Fibroblast of lung (primary cell): Measurements from ENCODE around the gene NR2F1-AS1. TPM values are rescaled to one million over a fixed set of nuclear protein-coding genes. Genes with fewer than 3 reads are reported as not detected.

ENCODE experiments used
- DNase-seq, 2 donors: peaks; one replicate each; pipeline versions ENCODE4 v3.0.0 to v3.0.0-alpha.2; 2010; ENCODE audit warnings: low read depth in 2 of 2
- H2AFZ ChIP-seq: 2 replicates; pipeline ENCODE4 v1.5.1; 2012; ENCODE audit warnings: low read length, control low read depth, inconsistent platforms
- H3K27ac ChIP-seq: 2 replicates; pipeline ENCODE4 v1.5.1; 2011; ENCODE audit warnings: low read length, control low read depth; ENCODE audit not compliant: insufficient read depth
- H3K27me3 ChIP-seq: 2 replicates; pipeline ENCODE4 v1.5.1; 2011; ENCODE audit warnings: mild to moderate bottlenecking, low read length; ENCODE audit not compliant: control insufficient read depth, insufficient read depth
- H3K36me3 ChIP-seq: 2 replicates; pipeline ENCODE4 v1.5.1; 2011; ENCODE audit warnings: low read length; ENCODE audit not compliant: control insufficient read depth, insufficient read depth
- H3K4me1 ChIP-seq: 2 replicates; pipeline ENCODE4 v1.5.1; 2011; ENCODE audit warnings: low read length; ENCODE audit not compliant: control insufficient read depth, insufficient read depth; ENCODE audit errors: extremely low read depth
- H3K4me2 ChIP-seq: 2 replicates; pipeline ENCODE4 v1.5.1; 2011; ENCODE audit warnings: low read length, control low read depth; ENCODE audit not compliant: insufficient read depth; ENCODE audit errors: extremely low read depth
- H3K4me3 ChIP-seq, 4 experiments: fragments of 200-600 bp in 1 of 4; sonication (generic) in 1 of 4; replicated peaks in 1 of 4; 2 replicates each; pipeline ENCODE4 v1.5.1; 2011 to 2016; ENCODE audit warnings: low read length in 4 of 4, low read depth in 3 of 4, mild to moderate bottlenecking in 3 of 4, control low read depth in 2 of 4, inconsistent platforms in 1 of 4, mixed read lengths in 1 of 4; ENCODE audit not compliant: insufficient read depth in 1 of 4; ENCODE audit errors: control extremely low read depth in 1 of 4
- H3K79me2 ChIP-seq: 2 replicates; pipeline ENCODE4 v1.5.1; 2012; ENCODE audit warnings: mild to moderate bottlenecking, low read length, inconsistent platforms; ENCODE audit not compliant: control insufficient read depth, insufficient read depth
- H3K9ac ChIP-seq: 2 replicates; pipeline ENCODE4 v1.5.1; 2011; ENCODE audit warnings: mild to moderate bottlenecking, low read length, control low read depth; ENCODE audit not compliant: insufficient read depth
- H3K9me3 ChIP-seq: 2 replicates; pipeline ENCODE4 v1.5.1; 2012; ENCODE audit warnings: low read depth, low read length; ENCODE audit not compliant: control insufficient read depth, insufficient read depth
- H4K20me1 ChIP-seq: 2 replicates; pipeline ENCODE4 v1.5.1; 2011; ENCODE audit warnings: low read length; ENCODE audit not compliant: control insufficient read depth, insufficient read depth; ENCODE audit errors: extremely low read depth
- EZH2 ChIP-seq: IDR thresholded peaks from 2 replicates; pipeline ENCODE4 v1.5.1; 2012; ENCODE audit warnings: low read length, control low read depth, mild to moderate bottlenecking; ENCODE audit errors: missing control alignments
- polyA plus RNA-seq, 2 donors: library from polyadenylated mRNA; depleted of rRNA in 1 of 2; stranded (reverse) in 1 of 2; unstranded in 1 of 2; fragments of >200 nt; gene quantifications; 2 replicates each; pipeline ENCODE4 v1.2.1, GENCODE V29; 2011 to 2012; ENCODE audit warnings: missing spikeins in 1 of 2
- total RNA-seq: library from RNA; depleted of rRNA; stranded (reverse); fragments of >200 nt; gene quantifications from 2 replicates; pipeline ENCODE4 v1.2.1, GENCODE V29; 2014
- TF ChIP-seq, protein P1 (sequence below), 2 donors: IDR thresholded peaks in 1 of 2; conservative IDR thresholded peaks in 1 of 2; 1 replicate in 1 of 2; 2 replicates in 1 of 2; pipeline ENCODE4 v1.5.1; 2011 to 2012; ENCODE audit warnings: low read length in 2 of 2, control low read depth in 1 of 2, inconsistent platforms in 1 of 2, low read depth in 1 of 2, mild to moderate bottlenecking in 1 of 2

NR2F1-AS1 gene
- total and polyA plus RNA-seq, 2 donors (not counting 1 experiment from before 2014, with no cell fraction given) = 29.6 to 44.6 TPM

DNA sequence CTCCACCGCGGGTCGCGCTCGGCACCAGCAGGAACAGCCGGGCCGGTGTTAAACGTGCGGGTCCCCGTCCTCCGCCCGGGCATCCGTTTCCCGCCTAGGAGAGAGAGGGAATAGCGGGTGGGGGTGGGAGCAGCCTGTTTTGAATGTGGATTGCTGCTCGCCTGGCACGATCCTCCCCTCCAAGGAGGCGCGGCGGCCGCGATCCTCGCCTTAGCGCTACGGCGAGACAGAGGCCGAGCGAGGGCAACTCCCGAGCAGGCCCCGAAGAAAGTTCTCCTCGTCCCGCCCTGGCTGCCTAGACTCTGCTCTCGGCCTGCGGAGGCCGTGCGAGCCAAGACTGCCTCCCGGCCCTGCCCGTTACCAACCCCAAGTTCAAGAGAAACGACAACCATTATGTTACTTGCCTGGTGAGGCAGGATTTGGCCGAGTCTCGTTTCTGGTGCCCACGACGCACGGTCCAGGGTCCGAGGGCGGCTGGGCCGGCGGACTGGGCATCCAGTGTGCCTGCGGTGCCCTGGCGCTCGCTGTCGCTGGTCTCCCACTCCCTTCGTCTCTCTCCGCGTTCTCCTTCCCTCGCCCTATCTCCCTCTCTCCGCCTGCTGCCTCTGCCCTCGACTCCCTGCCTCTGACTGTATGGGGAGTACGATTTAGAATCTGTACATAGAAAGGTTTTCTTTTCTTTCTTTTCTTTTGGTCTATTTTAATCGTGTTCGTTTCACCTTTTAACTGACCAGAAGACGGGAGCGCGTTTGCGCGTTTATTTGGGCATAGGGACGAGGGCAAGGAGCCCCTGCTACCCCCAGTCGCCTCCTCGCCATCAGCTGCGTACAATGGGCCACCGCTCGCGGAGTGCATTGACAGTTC is 724 bp downstream of the NR2F1-AS1 start:
- Histone ChIP-seq H3K4me2 (peak overlapping the region; percentile 99), H3K27ac (peak overlapping the region; percentile 84), H3K4me3 (peak overlapping the region; percentile 83 to 98 (median 96)), H3K9me3 (no peaks in the 10 kb centered on the region), H3K27me3 (no peaks in the 10 kb centered on the region), H3K4me1 (peaks cover 18% of the 10 kb centered on the region), H3K36me3 (no peaks in the 10 kb centered on the region), H3K9ac (peak overlapping the region; percentile 92), H4K20me1 (no peaks in the 10 kb centered on the region), H2AFZ (peak overlapping the region; percentile 30), H3K79me2 (peaks cover 76% of the 10 kb centered on the region)
- DNase-seq = peak; percentile 55 to 61
- TF ChIP-seq, protein P1, sequence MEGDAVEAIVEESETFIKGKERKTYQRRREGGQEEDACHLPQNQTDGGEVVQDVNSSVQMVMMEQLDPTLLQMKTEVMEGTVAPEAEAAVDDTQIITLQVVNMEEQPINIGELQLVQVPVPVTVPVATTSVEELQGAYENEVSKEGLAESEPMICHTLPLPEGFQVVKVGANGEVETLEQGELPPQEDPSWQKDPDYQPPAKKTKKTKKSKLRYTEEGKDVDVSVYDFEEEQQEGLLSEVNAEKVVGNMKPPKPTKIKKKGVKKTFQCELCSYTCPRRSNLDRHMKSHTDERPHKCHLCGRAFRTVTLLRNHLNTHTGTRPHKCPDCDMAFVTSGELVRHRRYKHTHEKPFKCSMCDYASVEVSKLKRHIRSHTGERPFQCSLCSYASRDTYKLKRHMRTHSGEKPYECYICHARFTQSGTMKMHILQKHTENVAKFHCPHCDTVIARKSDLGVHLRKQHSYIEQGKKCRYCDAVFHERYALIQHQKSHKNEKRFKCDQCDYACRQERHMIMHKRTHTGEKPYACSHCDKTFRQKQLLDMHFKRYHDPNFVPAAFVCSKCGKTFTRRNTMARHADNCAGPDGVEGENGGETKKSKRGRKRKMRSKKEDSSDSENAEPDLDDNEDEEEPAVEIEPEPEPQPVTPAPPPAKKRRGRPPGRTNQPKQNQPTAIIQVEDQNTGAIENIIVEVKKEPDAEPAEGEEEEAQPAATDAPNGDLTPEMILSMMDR (conservative IDR thresholded peaks at IDR 0.05 in 1 of 2, IDR thresholded peaks at IDR 0.05 in 1 of 2; ENCODE audit: low read depth in 1 of 2, low read length in 2 of 2) = no peak
- no peak for TF ChIP-seq EZH2

DNA sequence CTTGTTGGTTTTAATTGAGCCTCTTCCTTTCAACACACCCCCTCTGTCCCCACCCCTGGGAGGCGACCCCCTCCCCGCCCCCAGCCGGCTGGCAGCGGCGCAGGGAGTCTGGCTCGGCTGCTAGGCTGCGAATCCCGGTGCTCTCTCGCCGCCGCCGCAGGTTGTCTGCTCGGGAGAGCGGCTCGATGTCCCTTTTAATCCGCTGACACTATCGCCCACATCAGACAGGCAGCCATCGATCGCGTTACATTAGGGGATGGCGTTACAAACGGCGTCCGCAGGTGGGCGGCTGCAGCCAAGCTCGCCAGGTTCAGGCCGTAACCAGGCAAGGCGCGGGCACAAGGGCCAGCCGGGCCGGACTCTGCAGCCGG is 1.3 kb downstream of the NR2F1-AS1 start:
- Histone ChIP-seq H2AFZ (peak overlapping the region; percentile 39), H3K27me3 (no peaks in the 10 kb centered on the region), H3K4me2 (peak overlapping the region; percentile 99), H3K36me3 (no peaks in the 10 kb centered on the region), H3K9ac (peak overlapping the region; percentile 92), H3K9me3 (no peaks in the 10 kb centered on the region), H3K4me3 (peak overlapping the region; percentile 83 to 98 (median 96)), H4K20me1 (no peaks in the 10 kb centered on the region), H3K27ac (peak overlapping the region; percentile 84), H3K4me1 (peaks cover 21% of the 10 kb centered on the region), H3K79me2 (peaks cover 77% of the 10 kb centered on the region)
- peak in 1 of 2 donors; percentile 59 for DNase-seq
- TF ChIP-seq, protein P1 (conservative IDR thresholded peaks at IDR 0.05 in 1 of 2, IDR thresholded peaks at IDR 0.05 in 1 of 2; ENCODE audit: low read depth in 1 of 2, low read length in 2 of 2) = no peak
- TF ChIP-seq EZH2 = no peak

DNA sequence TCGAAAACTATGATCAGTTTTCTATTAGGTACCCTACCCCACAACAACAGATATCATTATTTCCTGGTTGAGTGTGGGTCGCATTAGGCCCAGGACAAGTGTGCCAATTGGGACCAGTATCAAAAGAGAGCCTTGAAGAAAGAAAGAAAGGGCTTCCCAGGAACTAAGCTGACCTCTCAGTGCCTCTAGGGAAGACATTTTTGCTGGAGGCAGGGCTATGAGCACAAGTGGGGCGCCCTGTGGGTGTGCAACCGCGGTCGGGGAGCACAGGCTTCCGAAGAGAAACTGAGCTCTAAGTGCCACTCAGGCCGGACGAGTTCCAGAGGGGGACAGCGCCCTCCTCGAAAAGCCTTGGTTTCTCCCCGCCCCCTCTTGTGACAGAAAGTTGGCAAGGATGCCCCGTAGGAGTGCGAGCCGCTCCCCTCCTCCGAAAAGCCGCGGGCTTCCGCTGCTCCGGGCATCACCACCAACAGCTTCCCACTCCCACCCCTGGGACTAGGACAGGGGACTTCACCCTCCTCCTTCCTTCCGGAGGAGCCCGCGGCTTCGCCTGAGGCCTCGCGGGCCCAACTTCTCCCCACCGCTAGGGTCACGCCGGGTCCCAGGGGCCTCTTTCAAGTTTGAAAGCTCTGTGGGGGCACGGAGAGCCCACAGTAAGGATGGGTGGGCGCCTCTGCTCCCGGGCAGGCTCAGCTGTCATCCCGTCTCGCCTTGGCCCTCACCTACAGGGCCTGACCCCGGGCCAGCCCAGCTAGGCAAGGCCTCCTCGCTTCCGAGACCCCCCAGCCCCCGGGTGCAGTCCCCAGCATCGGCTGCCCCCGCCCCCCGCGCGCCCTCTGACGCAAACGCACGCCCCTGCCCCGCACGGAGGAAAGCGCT is 2.0 kb downstream of the NR2F1-AS1 start:
- Histone ChIP-seq H2AFZ (peak overlapping the region; percentile 44), H3K4me2 (peak overlapping the region; percentile 99), H3K36me3 (no peaks in the 10 kb centered on the region), H3K4me1 (peaks cover 21% of the 10 kb centered on the region), H4K20me1 (no peaks in the 10 kb centered on the region), H3K27ac (peak overlapping the region; percentile 84), H3K9ac (peak overlapping the region; percentile 56), H3K27me3 (no peaks in the 10 kb centered on the region), H3K4me3 (peak overlapping the region; percentile 58 to 98 (median 89)), H3K79me2 (peaks cover 79% of the 10 kb centered on the region), H3K9me3 (no peaks in the 10 kb centered on the region)
- DNase-seq = peak; percentile 80 to 89
- TF ChIP-seq, protein P1 (conservative IDR thresholded peaks at IDR 0.05 in 1 of 2, IDR thresholded peaks at IDR 0.05 in 1 of 2; ENCODE audit: low read depth in 1 of 2, low read length in 2 of 2) = peak; percentile 0 to 5
- no peak for TF ChIP-seq EZH2
